SK-N-SH (cell line): ENCODE data around the gene AKAP12. TPM values are rescaled to one million over a fixed set of nuclear protein-coding genes. Genes with fewer than 3 reads are reported as not detected.

Experiments
- CTCF ChIA-PET: fragments of 300-600, 350-600 bp; formaldehyde crosslinking; extraction: SDS; loops from one replicate; lab custom pipeline; 2021; lab: Yijun Ruan, JAX
- POLR2A ChIA-PET: fragments of 350-600 bp; sonication (Branson Sonifier 250); formaldehyde crosslinking; extraction: SDS; loops from one replicate; lab custom pipeline; 2020; ENCODE audit warnings: antibody characterized with exemption, inconsistent platforms; lab: Yijun Ruan, JAX
- DNase-seq: peaks from one replicate; pipeline ENCODE4 v3.0.0; 2012
- H2AFZ ChIP-seq: fragments of 200-600 bp; sonication (generic); 2 replicates; pipeline ENCODE4 v1.8.1; 2016; ENCODE audit warnings: antibody characterized with exemption, mild to moderate bottlenecking, low read depth
- H3F3A ChIP-seq: fragments of 200-600 bp; sonication (generic); replicated peaks from 2 replicates; pipeline ENCODE3; 2016; ENCODE audit warnings: antibody characterized with exemption, mild to moderate bottlenecking; ENCODE audit not compliant: insufficient read depth
- H3K27ac ChIP-seq, 2 experiments: fragments of 200-500 bp in 1 of 2; fragments of 200-600 bp in 1 of 2; sonication (Bioruptor generic) in 1 of 2; sonication (generic), shearing (Covaris generic) in 1 of 2; 2 replicates each; pipeline versions ENCODE4 v1.5.1 to v1.6.1; 2014 to 2016; ENCODE audit warnings: low read depth in 2 of 2, inconsistent platforms in 1 of 2, low read length in 1 of 2, mild to moderate bottlenecking in 1 of 2, mixed read lengths in 1 of 2
- H3K27me3 ChIP-seq: fragments of 200-600 bp; sonication (generic), shearing (Covaris generic); 2 replicates; pipeline ENCODE4 v1.6.1; 2016; ENCODE audit warnings: mixed run types; ENCODE audit not compliant: insufficient read depth
- H3K36me3 ChIP-seq, 2 experiments: fragments of 200-500 bp in 1 of 2; fragments of 200-600 bp in 1 of 2; sonication (Bioruptor generic) in 1 of 2; sonication (generic) in 1 of 2; replicated peaks in 1 of 2; 2 replicates each; pipeline versions ENCODE3 to v1.5.1; 2014 to 2016; ENCODE audit warnings: low read length in 1 of 2, mild to moderate bottlenecking in 1 of 2; ENCODE audit not compliant: insufficient read depth in 2 of 2, control insufficient read depth in 1 of 2
- H3K4me1 ChIP-seq, 2 experiments: fragments of 200-500 bp in 1 of 2; fragments of 200-600 bp in 1 of 2; sonication (Bioruptor generic) in 1 of 2; sonication (generic), shearing (Covaris generic) in 1 of 2; 2 replicates each; pipeline versions ENCODE4 v1.5.1 to v1.6.1; 2014 to 2016; ENCODE audit warnings: low read depth in 1 of 2, low read length in 1 of 2, mixed run types in 1 of 2; ENCODE audit not compliant: insufficient read depth in 2 of 2, control insufficient read depth in 1 of 2
- H3K4me2 ChIP-seq: fragments of 200-600 bp; sonication (generic), shearing (Covaris generic); 2 replicates; pipeline ENCODE4 v1.6.1; 2017; ENCODE audit warnings: mixed run types
- H3K4me3 ChIP-seq, 2 experiments: fragments of 200-500 bp in 1 of 2; fragments of 200-600 bp in 1 of 2; sonication (Bioruptor generic) in 1 of 2; sonication (generic), shearing (Covaris generic) in 1 of 2; 2 replicates each; pipeline versions ENCODE4 v1.5.1 to v1.8.1; 2014 to 2016; ENCODE audit warnings: low read depth in 2 of 2, inconsistent platforms in 1 of 2, low read length in 1 of 2, mild to moderate bottlenecking in 1 of 2, mixed read lengths in 1 of 2, moderate library complexity in 1 of 2
- H3K79me2 ChIP-seq: fragments of 200-600 bp; sonication (generic); 2 replicates; pipeline ENCODE4 v1.8.1; 2017; ENCODE audit warnings: mild to moderate bottlenecking; ENCODE audit not compliant: insufficient read depth
- H3K9ac ChIP-seq: fragments of 200-600 bp; sonication (generic); 2 replicates; pipeline ENCODE4 v1.6.1; 2017; ENCODE audit warnings: mixed run types
- H3K9me2 ChIP-seq: fragments of 200-600 bp; sonication (generic); 2 replicates; pipeline ENCODE4 v1.6.1; 2017; ENCODE audit warnings: mixed run types
- H3K9me3 ChIP-seq: fragments of 200-600 bp; sonication (generic); 2 replicates; pipeline ENCODE4 v1.6.1; 2017; ENCODE audit warnings: mixed run types, mild to moderate bottlenecking, moderate library complexity
- H4K20me1 ChIP-seq: fragments of 200-600 bp; sonication (generic); 2 replicates; pipeline ENCODE4 v1.6.1; 2017; ENCODE audit warnings: mild to moderate bottlenecking, mixed run types; ENCODE audit not compliant: insufficient read depth
- CTCF ChIP-seq: fragments of 200-600 bp; sonication (generic); IDR thresholded peaks from 2 replicates; pipeline ENCODE4 v1.6.1; 2017; ENCODE audit warnings: antibody characterized with exemption, mild to moderate bottlenecking, moderate library complexity
- EZH2phosphoT487 ChIP-seq: fragments of 200-600 bp; sonication (generic); IDR thresholded peaks from 2 replicates; pipeline ENCODE4 v1.6.1; 2017; ENCODE audit warnings: low read depth, mixed run types, mild to moderate bottlenecking, antibody characterized with exemption, moderate library complexity, borderline replicate concordance
- FOXM1 ChIP-seq: IDR thresholded peaks from 2 replicates; pipeline ENCODE4 v1.4.0; 2012; ENCODE audit warnings: low read depth, mild to moderate bottlenecking
- IRF3 ChIP-seq: fragments of 150-350 bp; IDR thresholded peaks from 2 replicates; pipeline ENCODE4 v1.6.1; 2016; ENCODE audit warnings: mild to moderate bottlenecking, low read depth, low read length
- MAX ChIP-seq: IDR thresholded peaks from 2 replicates; pipeline ENCODE4 v1.4.0; 2012; ENCODE audit warnings: low read depth
- MEF2A ChIP-seq: IDR thresholded peaks from 2 replicates; pipeline ENCODE4 v1.4.0; 2012; ENCODE audit warnings: low read depth, borderline replicate concordance
- NFIC ChIP-seq: IDR thresholded peaks from 2 replicates; pipeline ENCODE4 v1.4.0; 2012; ENCODE audit warnings: borderline replicate concordance
- RAD21 ChIP-seq: IDR thresholded peaks from 2 replicates; pipeline ENCODE4 v1.6.1; 2012; ENCODE audit warnings: mild to moderate bottlenecking, low read length
- RCOR1 ChIP-seq: fragments of 150-350 bp; IDR thresholded peaks from 2 replicates; pipeline ENCODE4 v1.6.1; 2017; ENCODE audit warnings: antibody characterized with exemption, low read length
- RXRA ChIP-seq: IDR thresholded peaks from 2 replicates; pipeline ENCODE4 v1.4.0; 2012; ENCODE audit warnings: low read depth, mild to moderate bottlenecking, borderline replicate concordance
- SIN3A ChIP-seq: IDR thresholded peaks from 2 replicates; pipeline ENCODE4 v1.6.1; 2012; ENCODE audit warnings: low read depth, mild to moderate bottlenecking, low read length, moderate library complexity, borderline replicate concordance
- TAF1 ChIP-seq: IDR thresholded peaks from 2 replicates; pipeline ENCODE4 v1.6.1; 2012; ENCODE audit warnings: low read depth, mild to moderate bottlenecking, low read length, moderate library complexity, borderline replicate concordance
- USF1 ChIP-seq: IDR thresholded peaks from 2 replicates; pipeline ENCODE4 v1.4.0; 2012; ENCODE audit warnings: low read depth, borderline replicate concordance
- YY1 ChIP-seq: IDR thresholded peaks from 2 replicates; pipeline ENCODE4 v1.4.0; 2012; ENCODE audit warnings: low read depth, mild to moderate bottlenecking
- WGBS: methylation state at CpG from one replicate; pipeline ENCODE4 v1.1.6; 2017; ENCODE audit warnings: low lambda C conversion rate; 5-methylcytosine and 5-hydroxymethylcytosine counted together
- polyA plus RNA-seq, 3 experiments: library from polyadenylated mRNA; depleted of rRNA; stranded (reverse); fragments of >200 nt; gene quantifications; 2 replicates each; pipeline ENCODE4 v1.2.3, GENCODE V29; 2012

Gene AKAP12
- polyA plus RNA-seq, 1 of the 3 experiments (the other 2 are of a cell fraction): 46.5 TPM

GRCh38 chr6:151370509-151371078, 130.8 kb downstream of the AKAP12 start:
- H3K27ac ChIP-seq: no peak overlapping the region
- H3K79me2 ChIP-seq: peaks cover 25% of the 10 kb centered on the region
- no peaks in the 10 kb centered on the region for H3K9me3 ChIP-seq
- no peak overlapping the region for H3K9ac ChIP-seq
- WGBS: 94% methylated on average over 4 of the region's 6 CpGs
- H3K4me1 ChIP-seq: peaks cover 0 to 11% of the 10 kb centered on the region in 2 experiments; a peak in 2 of 4 replicates
- no peaks in the 10 kb centered on the region for H4K20me1 ChIP-seq
- H3K27me3 ChIP-seq: no peaks in the 10 kb centered on the region
- no peaks in the 10 kb centered on the region for H3K9me2 ChIP-seq
- H3K4me3 ChIP-seq: no peak overlapping the region
- H3F3A ChIP-seq: no peaks in the 10 kb centered on the region
- H2AFZ ChIP-seq: no peak overlapping the region
- H3K36me3 ChIP-seq: peaks cover 21 to 22% of the 10 kb centered on the region in 2 experiments
- TF ChIP-seq CTCF (peak; percentile 38), RCOR1 (no peak), RAD21 (peak; percentile 25; the same call in 1 of the 2 replicates)
- TF ChIP-seq, all 33 proteins: peak for 2
- no peak for DNase-seq
- H3K4me2 ChIP-seq: no peak overlapping the region
- CTCF ChIA-PET: interaction anchor here (0.7 to 1.4 kb wide), 5 partner anchors 9 to 356 kb away, joined by 3 to 4 read pairs (median 3); no protein-coding TSS in a partner anchor
- POLR2A ChIA-PET: no interaction called here

GRCh38 chr6:151372164-151372563, 132.4 kb downstream of the AKAP12 start:
- no peaks in the 10 kb centered on the region for H3K9me2 ChIP-seq
- DNase-seq: no peak
- no peak overlapping the region for H3K9ac ChIP-seq
- 97% methylated on average over 5 of the region's 5 CpGs for WGBS
- no peaks in the 10 kb centered on the region for H3K9me3 ChIP-seq
- H3K4me1 ChIP-seq: peaks cover 0 to 11% of the 10 kb centered on the region in 2 experiments; a peak in 2 of 4 replicates
- H3K27ac ChIP-seq: no peak overlapping the region
- H3K36me3 ChIP-seq: peaks cover 10 to 22% of the 10 kb centered on the region in 2 experiments
- H2AFZ ChIP-seq: no peak overlapping the region
- H4K20me1 ChIP-seq: no peaks in the 10 kb centered on the region
- no peaks in the 10 kb centered on the region for H3K27me3 ChIP-seq
- ChIA-PET POLR2A (no interaction called here), CTCF (no interaction called here)
- TF ChIP-seq USF1: no peak
- TF ChIP-seq RXRA: no peak
- TF ChIP-seq SIN3A: no peak
- TF ChIP-seq CTCF: no peak
- TF ChIP-seq MAX: no peak
- no peak for TF ChIP-seq IRF3
- TF ChIP-seq MEF2A: no peak
- no peak for TF ChIP-seq NFIC
- no peak for TF ChIP-seq TAF1
- no peak for TF ChIP-seq EZH2phosphoT487
- no peak for TF ChIP-seq RAD21
- TF ChIP-seq YY1: no peak
- TF ChIP-seq FOXM1: no peak
- H3K4me3 ChIP-seq: no peak overlapping the region
- H3K79me2 ChIP-seq: peaks cover 40% of the 10 kb centered on the region
- H3F3A ChIP-seq: peaks cover 5% of the 10 kb centered on the region
- no peak overlapping the region for H3K4me2 ChIP-seq
